GM12872 (cell line): ENCODE measurements around the gene ARMC3.

Experiments used
- TF ChIP-seq, protein P1 (sequence below): IDR thresholded peaks from 3 replicates; pipeline ENCODE4 v1.5.1; 2011; ENCODE audit warnings: low read depth, mild to moderate bottlenecking, low read length, moderate library complexity; ENCODE audit not compliant: insufficient read depth

Gene ARMC3

GRCh38 chr10:23053036-23053435 is 125.2 kb downstream of the ARMC3 start:
- TF ChIP-seq, protein P1, sequence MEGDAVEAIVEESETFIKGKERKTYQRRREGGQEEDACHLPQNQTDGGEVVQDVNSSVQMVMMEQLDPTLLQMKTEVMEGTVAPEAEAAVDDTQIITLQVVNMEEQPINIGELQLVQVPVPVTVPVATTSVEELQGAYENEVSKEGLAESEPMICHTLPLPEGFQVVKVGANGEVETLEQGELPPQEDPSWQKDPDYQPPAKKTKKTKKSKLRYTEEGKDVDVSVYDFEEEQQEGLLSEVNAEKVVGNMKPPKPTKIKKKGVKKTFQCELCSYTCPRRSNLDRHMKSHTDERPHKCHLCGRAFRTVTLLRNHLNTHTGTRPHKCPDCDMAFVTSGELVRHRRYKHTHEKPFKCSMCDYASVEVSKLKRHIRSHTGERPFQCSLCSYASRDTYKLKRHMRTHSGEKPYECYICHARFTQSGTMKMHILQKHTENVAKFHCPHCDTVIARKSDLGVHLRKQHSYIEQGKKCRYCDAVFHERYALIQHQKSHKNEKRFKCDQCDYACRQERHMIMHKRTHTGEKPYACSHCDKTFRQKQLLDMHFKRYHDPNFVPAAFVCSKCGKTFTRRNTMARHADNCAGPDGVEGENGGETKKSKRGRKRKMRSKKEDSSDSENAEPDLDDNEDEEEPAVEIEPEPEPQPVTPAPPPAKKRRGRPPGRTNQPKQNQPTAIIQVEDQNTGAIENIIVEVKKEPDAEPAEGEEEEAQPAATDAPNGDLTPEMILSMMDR: no peak

DNA sequence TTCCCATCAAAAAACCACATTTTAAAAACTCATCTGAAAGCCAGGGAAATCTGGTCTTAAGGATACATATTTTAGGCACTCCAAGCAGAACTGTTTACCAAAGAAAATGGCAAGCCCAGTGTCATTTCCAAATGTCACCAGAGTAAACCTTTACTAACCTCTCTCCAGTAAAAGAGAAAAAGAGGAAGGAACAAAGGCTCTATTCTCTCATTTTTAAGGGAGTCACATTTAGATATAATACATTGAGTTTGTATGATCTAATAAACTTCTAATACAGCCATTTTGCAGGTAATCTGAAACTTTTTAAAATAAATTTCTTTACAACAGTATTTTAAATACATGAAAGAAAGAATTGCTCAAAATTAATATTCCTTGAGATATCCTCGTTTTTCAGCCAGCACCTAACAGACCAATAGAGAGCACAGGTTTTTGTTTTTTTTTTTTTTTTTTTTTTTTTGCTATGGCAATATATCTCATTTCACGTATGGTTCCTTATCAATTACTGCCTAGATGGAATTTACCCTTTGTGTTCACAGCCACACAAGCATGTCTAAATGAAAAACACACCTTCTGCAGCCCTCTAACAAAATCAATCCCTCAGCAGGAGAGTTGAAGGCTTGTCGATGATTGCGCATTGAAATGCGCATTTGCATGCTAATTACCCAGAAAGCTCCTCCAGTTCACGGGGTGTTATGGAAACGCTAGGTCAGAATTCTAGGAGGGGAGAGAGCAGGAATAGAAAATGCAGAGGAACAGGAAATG is 127.8 kb downstream of the ARMC3 start:
- TF ChIP-seq, protein P1: no peak

DNA sequence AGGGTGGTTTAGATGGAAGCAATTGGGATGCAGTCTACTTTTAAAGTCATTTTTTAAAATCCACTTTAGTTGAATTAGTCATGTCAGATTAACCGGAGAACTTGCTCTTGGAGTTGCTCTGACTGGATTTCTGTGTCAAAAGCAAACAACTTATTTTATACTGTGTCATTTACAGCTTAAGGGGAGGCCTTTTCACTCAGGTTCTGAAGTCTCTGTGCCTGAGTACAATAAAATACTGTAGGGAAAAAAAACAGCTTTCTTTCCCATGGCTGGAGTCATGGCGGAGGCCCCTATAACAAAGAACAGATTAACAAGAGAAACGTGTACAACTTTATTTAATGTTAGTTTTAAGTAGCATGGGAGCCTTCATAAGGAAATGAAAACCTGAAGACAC is 128.3 kb downstream of the ARMC3 start:
- TF ChIP-seq, protein P1: no peak

GRCh38 chr10:23058366-23058765 is 130.5 kb downstream of the ARMC3 start:
- TF ChIP-seq, protein P1: no peak

DNA sequence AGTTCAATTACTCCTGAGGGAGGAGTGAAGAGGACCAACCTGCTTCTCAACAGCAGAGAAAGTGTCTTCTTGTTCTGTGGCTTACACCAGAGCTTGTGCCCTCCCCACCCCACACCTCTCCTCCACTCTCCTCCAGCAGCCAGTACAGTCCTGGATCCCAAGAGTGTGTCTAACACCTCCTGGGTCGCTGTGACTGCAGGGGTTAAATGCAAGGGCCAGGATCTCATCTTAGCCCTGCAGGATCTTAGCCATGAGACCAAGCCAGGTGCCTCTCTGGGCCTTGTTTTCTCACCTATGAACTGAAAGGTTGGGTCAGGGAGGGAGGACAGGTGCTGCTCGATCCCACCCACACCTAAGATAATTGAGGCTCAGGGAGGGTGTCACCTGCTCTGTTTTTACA is 133.1 kb downstream of the ARMC3 start:
- TF ChIP-seq, protein P1: no peak

DNA sequence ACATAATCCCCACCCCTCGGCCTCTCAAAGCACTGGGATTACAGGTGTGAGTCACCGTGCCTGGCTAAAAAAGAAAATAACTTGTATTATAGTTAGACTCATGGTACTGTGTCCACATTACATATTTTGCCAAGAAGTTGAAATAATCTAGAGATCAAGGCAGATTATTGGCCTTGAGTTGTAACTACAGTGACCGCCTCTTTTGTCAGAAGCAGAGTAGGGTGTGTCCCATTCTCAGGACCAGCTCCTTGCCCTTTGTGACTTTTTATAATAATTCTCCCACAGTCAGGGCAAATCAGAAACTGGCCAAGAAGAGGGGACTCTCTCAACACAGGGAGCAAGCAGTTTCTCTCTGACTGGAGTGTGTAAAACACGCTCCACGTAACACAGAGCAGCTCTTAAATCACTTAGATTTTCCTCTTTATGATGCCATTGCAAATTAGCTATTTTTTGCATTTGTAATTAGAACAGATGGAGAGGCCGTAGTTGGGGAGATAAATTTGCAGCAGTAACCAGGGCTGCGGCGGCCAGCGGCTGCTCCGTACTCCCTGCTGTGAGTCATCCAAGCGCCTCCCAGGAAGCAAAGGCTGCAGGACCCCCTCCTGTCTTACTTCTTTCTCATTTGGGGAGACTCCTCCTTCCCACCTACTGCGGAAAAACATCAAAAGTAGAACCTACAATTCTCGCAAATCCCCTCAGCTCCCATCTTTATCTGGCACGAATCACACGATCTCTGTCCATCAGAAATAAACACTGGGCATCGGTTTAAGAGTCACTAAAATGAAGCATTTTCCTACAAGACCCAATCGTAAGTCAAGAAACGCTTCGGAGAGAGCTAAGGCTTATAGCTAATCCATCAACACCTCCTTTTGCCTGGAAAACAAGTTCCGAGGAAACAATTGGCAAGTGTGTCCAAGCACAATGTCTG is 135.5 kb downstream of the ARMC3 start:
- TF ChIP-seq, protein P1: no peak
